HL-60 (cell line): Measurements from ENCODE around the gene ABHD16A.

Experiments used
- CTCF ChIP-seq: IDR thresholded peaks from one replicate; pipeline ENCODE4 v1.5.1; 2011; ENCODE audit warnings: low read length, control low read depth, inconsistent platforms; ENCODE audit not compliant: insufficient read depth
- GABPA ChIP-seq: IDR thresholded peaks from 2 replicates; pipeline ENCODE4 v1.6.1; 2012; ENCODE audit warnings: low read depth

DNA sequence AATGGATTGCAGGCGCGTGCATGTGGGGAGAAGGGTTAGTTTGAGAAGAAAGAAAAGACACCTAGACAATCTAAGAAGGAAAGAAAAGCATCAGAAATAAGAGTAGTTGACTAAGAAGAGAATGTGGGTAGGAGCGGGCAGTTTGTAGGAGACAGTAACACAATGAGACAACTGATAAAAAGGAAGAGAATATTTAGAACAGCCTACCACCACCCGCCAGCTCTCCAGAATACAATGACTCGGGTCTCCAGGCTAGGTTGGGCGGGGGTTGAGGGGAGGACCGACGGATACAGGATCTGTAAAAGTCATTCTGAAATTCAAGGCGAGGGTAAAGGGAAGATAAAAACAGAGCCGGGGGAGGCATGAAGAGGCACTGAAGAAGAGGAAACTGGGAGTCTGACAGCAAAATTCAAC is 712 bp downstream of the ABHD16A start:
- TF ChIP-seq CTCF = no peak
- TF ChIP-seq GABPA = no peak
